DMS153 treated with DMSO at 0.1 percent for 48 hours (cell line): ENCODE results near the gene MEN1.

Experiments
- DNase-seq: peaks from one replicate; lab custom pipeline; 2025; ENCODE audit not compliant: unreplicated experiment; lab: John Stamatoyannopoulos, UW

MEN1 gene

GRCh38 chr11:64803158-64803845, 7.0 kb downstream of the MEN1 start, which contains the start of gene MAP4K2:
Gene MAP4K2 (minus strand): TSS chr11:64803214. CDS start chr11:64803149, 65 bp downstream.
- peak; percentile 49 for DNase-seq

- DNase-seq: no peak
Observed at GRCh38 chr11:64802370-64803157, 7.8 kb downstream of the MEN1 start.

- no peak for DNase-seq
Observed at GRCh38 chr11:64801561-64802369, 8.6 kb downstream of the MEN1 start.

GRCh38 chr11:64801158-64801464, 9.2 kb downstream of the MEN1 start:
- DNase-seq: no peak

DNA sequence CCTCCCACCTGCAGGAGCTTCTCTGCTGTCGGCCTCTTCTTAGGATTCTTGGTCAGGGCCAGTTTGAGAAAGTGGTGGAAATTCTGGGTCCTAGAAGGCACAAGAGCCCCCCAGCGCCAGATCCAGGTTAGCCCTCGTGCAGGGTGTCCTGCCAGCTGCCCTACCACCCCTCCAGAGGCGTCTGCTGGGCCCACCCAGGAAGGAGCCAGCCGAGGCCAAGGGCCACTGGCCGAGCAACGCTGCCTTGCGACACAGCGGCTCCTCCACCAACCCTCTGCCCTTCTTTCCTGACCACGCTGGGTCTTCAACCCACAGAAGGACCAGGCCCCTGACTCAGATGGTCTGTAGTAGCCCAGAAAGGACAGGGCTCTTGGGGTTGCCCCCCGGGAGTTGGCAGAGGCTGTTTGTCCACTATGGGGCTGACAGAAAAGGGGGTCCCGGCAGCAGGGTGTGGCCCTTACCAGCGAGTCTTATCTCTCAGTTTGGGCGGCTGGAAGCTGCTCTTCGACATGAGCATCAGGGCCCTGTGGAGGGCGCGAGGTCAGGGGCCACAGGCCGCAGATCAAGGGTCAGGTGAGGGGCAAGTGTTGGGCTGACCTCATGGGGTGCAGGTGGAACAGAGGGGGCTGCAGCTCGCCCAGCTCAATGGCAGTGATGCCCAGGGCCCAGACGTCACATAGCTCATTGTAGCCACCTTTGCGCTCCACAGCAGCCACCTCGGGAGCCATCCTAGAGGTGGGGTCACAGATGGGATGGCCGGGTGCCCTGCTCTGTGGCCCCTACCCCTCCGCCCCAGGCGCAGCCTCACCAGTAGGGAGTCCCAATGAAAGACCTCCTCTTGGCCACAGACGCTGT, 9.8 kb downstream of the MEN1 start:
- no peak for DNase-seq

DNA sequence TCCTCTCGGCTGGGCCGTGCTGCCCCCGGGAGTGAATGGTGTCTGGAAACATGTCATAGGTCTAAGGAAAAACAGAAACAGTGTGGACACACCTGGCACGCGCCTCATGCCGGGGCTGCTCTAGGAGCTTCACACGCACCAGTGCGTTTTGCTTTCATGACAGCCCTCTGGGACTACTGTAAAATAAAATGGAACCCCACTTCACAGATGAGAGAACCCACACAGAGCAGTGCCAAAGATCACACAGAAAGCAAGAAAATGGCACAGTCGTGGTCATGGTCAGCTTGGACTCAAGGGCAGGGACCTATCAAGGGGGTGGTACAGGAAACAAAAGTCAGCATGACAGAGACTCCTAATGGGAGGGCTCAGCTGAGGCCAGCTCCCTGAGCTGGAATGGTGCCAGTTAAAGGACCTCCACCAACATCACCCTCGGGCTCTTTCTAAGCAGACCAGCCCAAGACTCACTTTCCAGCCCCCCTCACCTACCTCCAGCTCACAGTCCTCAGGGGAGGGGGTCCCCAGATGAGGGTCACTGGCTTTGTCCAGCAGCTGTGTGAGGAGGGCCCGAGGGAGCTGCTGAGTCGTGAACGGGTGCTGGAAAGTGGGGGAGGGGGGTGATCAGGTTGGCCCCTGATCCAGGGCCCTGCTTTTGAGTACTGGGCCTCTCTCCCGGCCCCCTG, 10.6 kb downstream of the MEN1 start:
- no peak for DNase-seq

- DNase-seq: no peak
Observed at GRCh38 chr11:64799256-64799622, 11.1 kb downstream of the MEN1 start.

DNA sequence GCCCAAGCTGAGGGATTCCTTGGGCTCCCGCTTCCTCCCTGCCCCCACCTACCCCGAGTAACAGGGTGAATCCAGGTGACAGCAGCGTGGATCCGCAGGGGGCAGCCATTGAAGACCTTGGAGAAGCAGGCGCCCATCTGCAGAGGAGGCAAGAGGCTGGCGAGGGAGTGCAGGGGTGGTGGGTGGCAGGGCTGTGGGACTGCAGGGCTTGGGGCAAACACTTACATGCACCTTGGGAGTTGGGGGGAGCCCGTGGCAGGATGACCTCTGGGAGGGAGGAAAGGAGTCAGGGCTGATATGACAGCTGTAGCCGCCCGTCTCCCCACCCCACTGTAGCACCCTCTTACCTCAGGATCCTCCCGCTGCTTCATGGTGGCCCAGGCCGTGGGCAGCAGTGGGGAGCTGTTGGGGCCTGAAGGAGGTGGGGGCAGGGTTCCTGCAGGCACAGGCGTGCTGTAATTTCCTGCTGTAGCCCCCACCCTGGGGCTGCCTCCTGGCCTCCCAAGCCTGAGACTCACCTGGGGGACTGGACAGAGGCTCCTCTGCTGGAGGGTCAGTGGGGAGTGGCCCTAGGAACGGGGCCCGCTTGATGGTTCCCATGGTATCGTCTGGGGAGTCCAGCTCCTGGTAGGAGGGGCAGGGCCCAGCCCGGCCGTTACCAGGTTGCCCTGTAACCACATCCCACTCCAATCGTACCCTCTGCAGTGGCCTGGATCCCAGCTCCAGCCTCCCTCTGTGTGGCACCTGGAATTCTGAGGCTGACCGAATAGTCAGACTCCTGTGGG, 13.4 kb downstream of the MEN1 start:
- no peak for DNase-seq

DNA sequence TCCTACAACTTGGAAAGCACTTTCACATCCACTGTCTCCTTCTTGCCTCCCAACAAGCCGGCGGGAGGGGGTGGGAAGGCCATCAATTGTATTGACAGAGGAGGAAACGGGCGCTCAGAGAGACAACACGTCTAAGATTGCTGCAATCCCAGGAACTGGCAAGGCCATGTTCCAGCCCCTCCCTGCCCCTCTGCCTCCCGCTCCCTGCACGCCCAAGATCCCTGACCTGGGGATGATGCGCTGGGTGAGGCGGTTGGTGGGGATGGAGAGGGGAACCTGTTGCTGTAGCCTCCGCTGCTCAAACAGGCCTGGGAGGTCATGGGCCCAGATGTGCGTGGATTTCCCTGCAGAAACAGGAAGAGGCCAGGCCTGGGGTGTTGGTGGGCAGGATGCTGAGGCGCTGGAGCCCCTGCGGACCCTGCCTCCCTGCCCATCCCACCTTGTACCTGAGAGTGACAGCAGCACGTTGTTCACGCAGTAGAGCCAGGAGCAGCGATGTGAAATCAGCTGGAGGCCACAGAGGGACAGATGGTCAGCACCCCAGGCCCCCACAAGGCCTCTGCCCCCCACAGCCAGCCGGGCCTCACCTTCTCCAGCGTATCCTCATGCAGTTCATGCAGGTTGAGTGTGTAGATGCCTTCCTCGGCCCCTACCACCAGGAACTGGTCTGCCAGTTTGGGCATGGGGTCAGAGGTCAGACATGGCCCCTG, 14.1 kb downstream of the MEN1 start:
- no peak for DNase-seq

- no peak for DNase-seq
Observed at GRCh38 chr11:64794526-64794925, 15.8 kb downstream of the MEN1 start.

GRCh38 chr11:64793271-64794160, 16.8 kb downstream of the MEN1 start:
- DNase-seq: no peak

DNA sequence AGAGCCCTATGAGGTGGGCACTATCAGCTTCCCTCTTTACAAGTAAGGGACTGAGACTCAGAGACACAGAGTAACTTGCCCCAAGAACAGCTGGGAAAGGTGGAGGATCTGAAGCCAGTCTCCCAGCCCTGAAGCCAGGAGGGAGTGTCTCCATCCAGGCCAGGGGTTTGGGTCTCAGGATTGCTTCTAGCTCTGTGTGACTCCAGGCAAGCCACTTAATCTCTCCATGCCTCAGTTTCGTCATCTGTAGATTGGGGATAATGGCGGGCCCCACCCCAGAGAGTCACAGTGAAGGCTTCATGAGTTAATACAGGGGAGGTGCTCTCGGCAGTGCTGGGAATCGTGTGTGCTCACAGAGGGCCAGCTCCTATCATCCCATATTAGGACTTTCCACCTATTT, 17.9 kb downstream of the MEN1 start:
- DNase-seq: no peak

- no peak for DNase-seq
Observed at GRCh38 chr11:64791781-64792291, 18.5 kb downstream of the MEN1 start.

DNA sequence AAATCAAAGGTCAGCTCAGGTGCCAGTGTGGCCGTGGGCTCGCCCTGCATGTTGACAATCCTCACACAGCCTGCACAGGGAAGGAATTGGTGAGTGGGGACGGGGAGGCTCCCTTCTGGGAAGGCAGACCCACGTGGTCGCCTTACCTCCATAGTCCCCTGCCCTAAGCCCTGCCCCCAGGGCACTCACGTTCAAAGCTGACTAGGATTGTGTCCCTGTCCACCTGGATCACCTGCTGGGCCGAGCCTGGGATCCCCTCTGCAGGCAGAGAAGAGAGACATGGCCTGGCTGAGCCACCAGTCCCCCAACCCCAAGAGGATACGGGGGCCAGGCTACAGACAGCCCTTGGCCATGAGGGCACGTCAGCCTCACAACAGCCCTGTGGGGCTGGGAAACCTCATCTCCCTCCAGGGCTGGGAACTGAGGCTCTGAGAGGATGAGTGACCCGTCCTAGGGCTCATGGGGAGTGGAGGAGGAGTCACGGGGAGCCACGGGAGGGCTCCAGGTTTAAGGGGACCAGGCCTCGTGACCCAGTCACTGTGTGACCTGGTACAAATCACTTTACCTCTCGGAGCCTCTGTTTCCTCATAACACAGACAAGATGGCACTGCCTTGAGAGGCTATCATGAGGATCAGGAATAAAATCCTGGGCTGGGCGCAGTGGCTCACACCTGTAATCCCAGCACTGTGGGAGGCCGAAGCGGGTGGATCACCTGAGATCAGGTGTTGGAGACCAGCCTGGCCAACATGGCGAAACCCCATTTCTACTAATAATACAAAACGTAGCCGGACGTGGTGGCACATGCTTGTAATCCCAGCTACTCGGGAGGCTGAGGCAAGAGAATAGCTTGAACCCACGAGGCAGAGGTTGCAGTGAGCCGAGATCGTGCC, 19.9 kb downstream of the MEN1 start:
- no peak for DNase-seq

- DNase-seq: no peak
Observed at GRCh38 chr11:64789331-64790204, 20.8 kb downstream of the MEN1 start.
